HG02571 (cell line): Measurements from ENCODE around the gene ETHE1.

Experiments
- ATAC-seq: cut with Tn5 transposase; IDR thresholded peaks from one replicate; pipeline ENCODE4 v1.9.1; 2021; ENCODE audit warnings: mild to moderate bottlenecking, moderate library complexity; ENCODE audit not compliant: unreplicated experiment

The ETHE1 gene

GRCh38 chr19:43526884-43527859 lies at the start of gene ETHE1:
TSS of gene ETHE1 (minus strand) at chr19:43527201. CDS start at chr19:43527177, 24 bp downstream.
- peak; percentile 50 for ATAC-seq

- no peak for ATAC-seq
Measured at GRCh38 chr19:43575955-43576878, 49.2 kb upstream of the ETHE1 start.

GRCh38 chr19:43575156-43575950 lies 48.4 kb upstream of the ETHE1 start, which contains the start of the genes PINLYP and XRCC1:
TSS of gene PINLYP (plus strand) at chr19:43575801. CDS start at chr19:43577192, 1,391 bp downstream.
TSS of gene XRCC1 (minus strand) at chr19:43575527. CDS start at chr19:43575458, 69 bp downstream.
- peak; percentile 95 for ATAC-seq

- no peak for ATAC-seq
Measured at GRCh38 chr19:43574424-43575155, 47.6 kb upstream of the ETHE1 start.

GRCh38 chr19:43572171-43572588 lies 45.2 kb upstream of the ETHE1 start:
- ATAC-seq: no peak

GRCh38 chr19:43570174-43570791 lies 43.3 kb upstream of the ETHE1 start:
- ATAC-seq: no peak

GRCh38 chr19:43569657-43570056 lies 42.7 kb upstream of the ETHE1 start:
- no peak for ATAC-seq

- no peak for ATAC-seq
Measured at GRCh38 chr19:43564800-43565199, 37.8 kb upstream of the ETHE1 start.

GRCh38 chr19:43563816-43564457 lies 36.9 kb upstream of the ETHE1 start:
- ATAC-seq: no peak

GRCh38 chr19:43562698-43563241 lies 35.8 kb upstream of the ETHE1 start:
- ATAC-seq: no peak

GRCh38 chr19:43562226-43562697 lies 35.3 kb upstream of the ETHE1 start:
- ATAC-seq: no peak

GRCh38 chr19:43561139-43561970 lies 34.4 kb upstream of the ETHE1 start:
- no peak for ATAC-seq

GRCh38 chr19:43560687-43561086 lies 33.7 kb upstream of the ETHE1 start:
- no peak for ATAC-seq

- ATAC-seq: no peak
Measured at GRCh38 chr19:43555185-43555770, 28.3 kb upstream of the ETHE1 start.

GRCh38 chr19:43554317-43554895 lies 27.4 kb upstream of the ETHE1 start:
- ATAC-seq: no peak

- ATAC-seq: no peak
Measured at GRCh38 chr19:43553656-43554055, 26.7 kb upstream of the ETHE1 start.

GRCh38 chr19:43552616-43553015 lies 25.6 kb upstream of the ETHE1 start:
- ATAC-seq: no peak
